IMR-90 (cell line): ENCODE data around the gene RNF111. TPM values are rescaled to one million over a fixed set of nuclear protein-coding genes. Genes with fewer than 3 reads are reported as not detected.

Experiments used
- ATAC-seq: fragments of 200-7000 bp; cut with Tn5 transposase; 2 replicates; pipeline ENCODE4 v1.9.1; 2020; ENCODE audit warnings: low read depth, mild to moderate bottlenecking, moderate library complexity
- BruUV-seq: library from RNA; stranded (reverse); fragments of 400-500 nt; replicated peaks from 2 replicates; lab custom pipeline; 2021; lab: Mats Ljungman, UMichigan
- CTCF ChIA-PET: fragments of 300-600 bp; formaldehyde crosslinking; extraction: SDS; loops from one replicate; lab custom pipeline; 2021; ENCODE audit warnings: antibody characterized with exemption; lab: Yijun Ruan, JAX
- POLR2A ChIA-PET: fragments of 300-600 bp; sonication (Branson Sonifier 250); formaldehyde crosslinking; loops from one replicate; lab custom pipeline; 2022; ENCODE audit warnings: antibody characterized with exemption; ENCODE audit not compliant: unreplicated experiment; lab: Charles Lee
- DNase-seq: peaks from one replicate; pipeline ENCODE4 v3.0.0; 2013
- H2AFZ ChIP-seq: replicated peaks from 2 replicates; pipeline ENCODE3; 2013; ENCODE audit warnings: low read length, mild to moderate bottlenecking; ENCODE audit not compliant: poor library complexity
- H2AK5ac ChIP-seq: 2 replicates; pipeline ENCODE4 v1.6.1; 2013; ENCODE audit warnings: low read depth, low read length, inconsistent platforms
- H2AK9ac ChIP-seq: replicated peaks from 2 replicates; pipeline ENCODE3; 2013; ENCODE audit warnings: mild to moderate bottlenecking, low read depth, low read length, moderate library complexity; ENCODE audit not compliant: poor library complexity
- H2BK120ac ChIP-seq: 2 replicates; pipeline ENCODE4 v1.6.1; 2013; ENCODE audit warnings: low read depth, low read length, inconsistent platforms
- H2BK15ac ChIP-seq: 3 replicates; pipeline ENCODE4 v1.6.1; 2013; ENCODE audit warnings: low read depth, low read length, inconsistent platforms
- H2BK20ac ChIP-seq: 2 replicates; pipeline ENCODE4 v1.6.1; 2013; ENCODE audit warnings: low read depth, mild to moderate bottlenecking, inconsistent platforms, low read length, moderate library complexity
- H2BK5ac ChIP-seq: 2 replicates; pipeline ENCODE4 v1.6.1; 2013; ENCODE audit warnings: mild to moderate bottlenecking, low read depth, low read length, inconsistent platforms; ENCODE audit not compliant: poor library complexity, severe bottlenecking
- H3K14ac ChIP-seq: replicated peaks from 2 replicates; pipeline ENCODE4 v1.6.1; 2013; ENCODE audit warnings: low read depth, low read length, inconsistent platforms
- H3K18ac ChIP-seq: 2 replicates; pipeline ENCODE4 v1.6.1; 2013; ENCODE audit warnings: low read depth, low read length, control low read depth
- H3K23ac ChIP-seq: 2 replicates; pipeline ENCODE4 v1.6.1; 2013; ENCODE audit warnings: low read depth, low read length, inconsistent platforms
- H3K27ac ChIP-seq: 2 replicates; pipeline ENCODE4 v1.5.1; 2013; ENCODE audit warnings: mild to moderate bottlenecking, control low read depth, low read length; ENCODE audit not compliant: insufficient read depth
- H3K27me3 ChIP-seq: 2 replicates; pipeline ENCODE4 v1.6.1; 2013; ENCODE audit warnings: low read length; ENCODE audit not compliant: control insufficient read depth, insufficient read depth
- H3K36me3 ChIP-seq: 2 replicates; pipeline ENCODE4 v1.6.1; 2013; ENCODE audit warnings: low read length, mixed read lengths; ENCODE audit not compliant: control insufficient read depth, insufficient read depth
- H3K4ac ChIP-seq: 2 replicates; pipeline ENCODE4 v1.6.1; 2013; ENCODE audit warnings: low read depth, low read length, inconsistent platforms
- H3K4me1 ChIP-seq: 2 replicates; pipeline ENCODE4 v1.6.1; 2013; ENCODE audit warnings: low read length, mixed read lengths; ENCODE audit not compliant: control insufficient read depth, insufficient read depth
- H3K4me2 ChIP-seq: 2 replicates; pipeline ENCODE4 v1.6.1; 2013; ENCODE audit warnings: low read depth, mild to moderate bottlenecking, control low read depth, low read length, moderate library complexity
- H3K4me3 ChIP-seq: 2 replicates; pipeline ENCODE4 v1.5.1; 2013; ENCODE audit warnings: low read depth, mild to moderate bottlenecking, control low read depth, low read length, moderate library complexity; ENCODE audit not compliant: insufficient read depth
- H3K56ac ChIP-seq: 2 replicates; pipeline ENCODE4 v1.6.1; 2013; ENCODE audit warnings: low read length, inconsistent platforms; ENCODE audit not compliant: insufficient read depth; ENCODE audit errors: extremely low read depth
- H3K79me1 ChIP-seq, 2 experiments: 2 replicates each; pipeline ENCODE4 v1.6.1; 2013; ENCODE audit warnings: low read length in 2 of 2, inconsistent platforms in 1 of 2, low read depth in 1 of 2
- H3K9ac ChIP-seq: 2 replicates; pipeline ENCODE4 v1.6.1; 2013; ENCODE audit warnings: low read depth, low read length, control low read depth
- H3K9me1 ChIP-seq: 2 replicates; pipeline ENCODE4 v1.6.1; 2013; ENCODE audit warnings: low read length, inconsistent platforms; ENCODE audit not compliant: insufficient read depth
- H3K9me3 ChIP-seq: 2 replicates; pipeline ENCODE4 v1.6.1; 2013; ENCODE audit warnings: low read length; ENCODE audit not compliant: control insufficient read depth, insufficient read depth
- H4K20me1 ChIP-seq: 2 replicates; pipeline ENCODE4 v1.6.1; 2013; ENCODE audit warnings: low read length, inconsistent platforms; ENCODE audit not compliant: insufficient read depth
- H4K5ac ChIP-seq: 2 replicates; pipeline ENCODE4 v1.6.1; 2013; ENCODE audit warnings: mild to moderate bottlenecking, low read depth, low read length, control low read depth
- H4K8ac ChIP-seq, 2 experiments: 2 replicates each; pipeline ENCODE4 v1.6.1; 2013; ENCODE audit warnings: low read depth in 2 of 2, low read length in 2 of 2, control low read depth in 1 of 2, inconsistent platforms in 1 of 2
- H4K91ac ChIP-seq: 2 replicates; pipeline ENCODE4 v1.6.1; 2013; ENCODE audit warnings: low read depth, low read length, inconsistent platforms; ENCODE audit not compliant: insufficient read depth
- CEBPB ChIP-seq: IDR thresholded peaks from 2 replicates; pipeline ENCODE4 v1.6.1; 2012; ENCODE audit warnings: low read depth, low read length, improper control_type of control experiment
- MAZ ChIP-seq: IDR thresholded peaks from 2 replicates; pipeline ENCODE4 v1.6.1; 2012; ENCODE audit warnings: low read depth, mild to moderate bottlenecking, low read length, improper control_type of control experiment, moderate library complexity, borderline replicate concordance
- NFE2L2 ChIP-seq: fragments of 150-350 bp; IDR thresholded peaks from 2 replicates; pipeline ENCODE4 v1.6.1; 2016; ENCODE audit warnings: low read depth, mild to moderate bottlenecking, low read length
- SMC3 ChIP-seq: fragments of 150-350 bp; IDR thresholded peaks from 2 replicates; pipeline ENCODE4 v1.6.1; 2016; ENCODE audit warnings: low read depth, mild to moderate bottlenecking, antibody characterized with exemption, low read length, moderate library complexity
- USF2 ChIP-seq: fragments of 150-350 bp; IDR thresholded peaks from 2 replicates; pipeline ENCODE4 v1.6.1; 2017; ENCODE audit warnings: mild to moderate bottlenecking, antibody characterized with exemption, low read length, low read depth
- WGBS, 2 experiments: methylation state at CpG; one replicate each; pipeline versions ENCODE4 v1.1.5 to v1.1.7; 2013; ENCODE audit warnings: missing lambda C conversion rate in 2 of 2; ENCODE audit not compliant: insufficient read length in 1 of 2; ENCODE audit errors: extremely low coverage in 2 of 2; 5-methylcytosine and 5-hydroxymethylcytosine counted together
- dilution Hi-C: fragments of 300-500 bp; cut with HindIII; formaldehyde crosslinking; loops from one replicate; pipeline ENCODE4 v1.14.3; 2018; ENCODE audit warnings: low sequenced_read_pairs; ENCODE audit not compliant: unreplicated experiment
- in situ Hi-C: fragments of 300-500 bp; cut with MboI; formaldehyde crosslinking; loops from 3 replicates; pipeline ENCODE4 v1.14.3; 2019; ENCODE audit warnings: low sequenced_read_pairs, inconsistent platforms, mixed read lengths
- intact Hi-C: fragments of 100-400 bp; cut with micrococcal nuclease; formaldehyde crosslinking; loops from 2 replicates; pipeline ENCODE4 v1.10.0; 2022
- polyA plus RNA-seq, 3 experiments: library from polyadenylated mRNA; depleted of rRNA; stranded (reverse); fragments of >200 nt; gene quantifications; 2 replicates each; pipeline ENCODE4 v1.2.3, GENCODE V29; 2012; ENCODE audit warnings: low replicate concordance in 1 of 3
- total RNA-seq: library from RNA; depleted of rRNA; stranded (reverse); fragments of >200 nt; gene quantifications from 2 replicates; pipeline ENCODE4 v1.2.3, GENCODE V29; 2012

Gene RNF111
- total and polyA plus RNA-seq, 2 of the 4 experiments (the other 2 are of a cell fraction): 13.5 to 20.1 TPM

- Histone ChIP-seq H4K91ac (no peak overlapping the region), H2AK9ac (no peak overlapping the region), H2BK120ac (no peak overlapping the region), H3K9me3 (no peaks in the 10 kb centered on the region), H3K27ac (no peak overlapping the region), H3K9me1 (no peaks in the 10 kb centered on the region), H3K9ac (no peak overlapping the region), H2BK20ac (no peak overlapping the region), H3K36me3 (no peaks in the 10 kb centered on the region), H4K5ac (no peak overlapping the region), H4K8ac (no peak overlapping the region), H2AK5ac (no peak overlapping the region), H2BK15ac (no peak overlapping the region), H3K4ac (no peak overlapping the region), H3K23ac (no peak overlapping the region), H3K4me1 (no peaks in the 10 kb centered on the region; the same call in 1 of the 2 replicates), H3K4me3 (no peak overlapping the region), H3K56ac (no peak overlapping the region), H3K18ac (no peak overlapping the region), H4K20me1 (no peaks in the 10 kb centered on the region), H2AFZ (no peak overlapping the region), H3K4me2 (no peak overlapping the region), H3K79me1 (no peaks in the 10 kb centered on the region), H2BK5ac (no peak overlapping the region), H3K14ac (no peak overlapping the region), H3K27me3 (no peaks in the 10 kb centered on the region)
- dilution Hi-C loops: no loop called here
- intact Hi-C loops: loop anchor here (5.0 kb wide), 1 partner anchor 568 kb away; no protein-coding TSS in a partner anchor
- in situ Hi-C loops: no loop called here
- ATAC-seq (no peak), DNase-seq (no peak)
- WGBS, 2 experiments: no CpG with 5 or more reads among the region's 4 CpGs
- ChIA-PET POLR2A (no interaction called here), CTCF (no interaction called here)
- BruUV-seq: no TSS peak
- no peak for TF ChIP-seq NFE2L2
- no peak for TF ChIP-seq MAZ
- no peak for TF ChIP-seq USF2
- TF ChIP-seq CEBPB: no peak
- no peak for TF ChIP-seq SMC3
These were observed 28.7 kb upstream of the RNF111 start for GRCh38 chr15:58958811-58959210.
